ENCODE results near the gene ZBTB38. TPM values are rescaled to one million over a fixed set of nuclear protein-coding genes. Genes with fewer than 3 reads are reported as not detected.

The ZBTB38 gene
- total RNA-seq, 1 donor from 2014 or later: 21.0 TPM

GRCh38 chr3:141379250-141379966 lies 11.1 kb downstream of the ZBTB38 start:
- Mint-ChIP-seq H3K27ac (peak overlapping the region; percentile 67), H3K4me3 (no peak overlapping the region), H3K4me1 (ENCODE audit: low read depth) (peaks cover 41% of the 10 kb centered on the region), H3K9me3 (no peaks in the 10 kb centered on the region), H3K27me3 (ENCODE audit: insufficient read depth) (no peaks in the 10 kb centered on the region), H3K36me3 (ENCODE audit: low read depth) (peaks cover 3% of the 10 kb centered on the region)
- DNase-seq (ENCODE audit: low spot score): no peak
- intact Hi-C loops (cut with micrococcal nuclease): no loop called here

DNA sequence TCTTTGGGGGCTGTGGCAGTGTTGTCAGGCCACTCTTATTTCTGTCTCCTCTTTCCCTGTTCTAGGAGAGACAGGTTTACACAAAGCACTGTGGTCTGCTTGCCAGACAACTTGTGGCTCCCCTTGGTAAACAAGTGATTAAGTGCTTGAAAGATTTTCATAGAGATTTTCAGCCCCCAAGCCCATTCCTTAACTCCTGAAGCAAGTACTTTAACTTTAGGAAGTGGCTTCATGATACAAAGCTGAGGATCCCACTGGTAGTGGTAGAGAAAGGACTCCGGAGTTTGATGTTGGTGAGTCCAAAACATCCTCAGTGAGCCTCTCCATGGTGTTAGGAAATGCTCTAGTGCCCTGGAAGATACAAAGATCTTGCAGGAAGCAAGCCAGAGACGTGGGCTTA lies 12.0 kb downstream of the ZBTB38 start:
- Mint-ChIP-seq H3K4me3 (no peak overlapping the region), H3K4me1 (ENCODE audit: low read depth) (peaks cover 39% of the 10 kb centered on the region), H3K9me3 (no peaks in the 10 kb centered on the region), H3K27me3 (ENCODE audit: insufficient read depth) (no peaks in the 10 kb centered on the region), H3K27ac (no peak overlapping the region), H3K36me3 (ENCODE audit: low read depth) (peaks cover 3% of the 10 kb centered on the region)
- intact Hi-C loops (cut with micrococcal nuclease): no loop called here
- DNase-seq (ENCODE audit: low spot score): no peak

DNA sequence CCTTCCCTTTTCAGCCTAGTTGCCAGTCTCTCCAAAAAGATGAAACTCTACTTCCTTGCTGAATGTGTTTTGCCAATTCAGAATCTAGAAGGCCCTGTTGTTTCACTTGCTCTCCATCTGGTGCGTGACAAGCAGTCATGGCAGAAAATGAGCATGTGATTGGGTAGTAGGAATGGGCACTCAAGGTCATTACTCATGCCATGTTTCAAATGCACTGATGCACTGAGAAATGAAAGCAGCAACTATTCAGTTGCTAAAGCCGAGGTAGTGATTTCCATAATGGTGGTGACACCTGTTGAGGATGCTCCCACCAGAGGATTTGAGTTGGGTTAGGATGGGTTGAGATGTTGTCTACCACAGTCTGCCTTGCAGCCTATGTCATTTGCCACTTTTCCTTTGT lies 12.7 kb downstream of the ZBTB38 start:
- intact Hi-C loops (cut with micrococcal nuclease): no loop called here
- no peak for DNase-seq (ENCODE audit: low spot score)
- H3K9me3 Mint-ChIP-seq: no peaks in the 10 kb centered on the region
- no peak overlapping the region for H3K27ac Mint-ChIP-seq
- H3K4me1 Mint-ChIP-seq (ENCODE audit: low read depth): peaks cover 32% of the 10 kb centered on the region
- peaks cover 3% of the 10 kb centered on the region for H3K36me3 Mint-ChIP-seq (ENCODE audit: low read depth)
- H3K27me3 Mint-ChIP-seq (ENCODE audit: insufficient read depth): peaks cover 5% of the 10 kb centered on the region
- H3K4me3 Mint-ChIP-seq: no peak overlapping the region

- Mint-ChIP-seq H3K4me3 (no peak overlapping the region), H3K4me1 (ENCODE audit: low read depth) (peaks cover 21% of the 10 kb centered on the region), H3K9me3 (no peaks in the 10 kb centered on the region), H3K27ac (no peak overlapping the region), H3K36me3 (ENCODE audit: low read depth) (peaks cover 2% of the 10 kb centered on the region), H3K27me3 (ENCODE audit: insufficient read depth) (peaks cover 5% of the 10 kb centered on the region)
- intact Hi-C loops (cut with micrococcal nuclease): no loop called here
- DNase-seq (ENCODE audit: low spot score): no peak
Measured at GRCh38 chr3:141382571-141382970, 14.3 kb downstream of the ZBTB38 start.

DNA sequence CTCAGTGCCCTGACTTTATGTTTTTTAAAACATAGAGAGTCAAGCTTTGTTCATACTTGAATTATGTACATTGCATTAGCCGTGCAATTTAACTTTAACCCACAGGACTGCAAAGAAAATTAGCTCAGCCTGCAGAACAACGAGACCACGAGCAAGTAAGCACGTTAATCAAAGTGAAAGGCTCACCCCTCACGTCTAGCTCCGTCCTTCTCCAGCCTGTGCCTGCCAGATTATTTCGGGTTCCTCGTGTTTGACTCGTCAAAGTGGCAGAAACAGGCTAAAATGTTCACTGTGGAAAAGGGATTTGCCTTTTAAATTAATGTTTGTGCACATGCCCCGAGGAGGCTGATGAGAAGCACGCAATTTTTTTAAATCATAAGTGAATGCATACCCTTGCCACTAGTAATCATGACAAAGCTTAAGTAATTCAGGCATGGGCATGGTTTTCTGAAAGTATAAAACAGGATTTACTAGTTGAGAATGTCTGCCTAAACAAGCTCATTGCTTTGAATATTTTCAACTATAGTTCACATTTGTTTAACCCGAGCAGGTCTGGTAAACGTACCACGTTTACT lies 15.3 kb downstream of the ZBTB38 start:
- Mint-ChIP-seq H3K9me3 (no peaks in the 10 kb centered on the region), H3K4me1 (ENCODE audit: low read depth) (peaks cover 21% of the 10 kb centered on the region), H3K27ac (no peak overlapping the region), H3K36me3 (ENCODE audit: low read depth) (peaks cover 2% of the 10 kb centered on the region), H3K27me3 (ENCODE audit: insufficient read depth) (peaks cover 5% of the 10 kb centered on the region), H3K4me3 (no peak overlapping the region)
- intact Hi-C loops (cut with micrococcal nuclease): no loop called here
- DNase-seq (ENCODE audit: low spot score): no peak

GRCh38 chr3:141384157-141384556 lies 15.9 kb downstream of the ZBTB38 start:
- DNase-seq (ENCODE audit: low spot score): no peak
- no peaks in the 10 kb centered on the region for H3K9me3 Mint-ChIP-seq
- H3K27me3 Mint-ChIP-seq (ENCODE audit: insufficient read depth): peaks cover 5% of the 10 kb centered on the region
- intact Hi-C loops (cut with micrococcal nuclease): no loop called here
- H3K27ac Mint-ChIP-seq: no peak overlapping the region
- H3K4me1 Mint-ChIP-seq (ENCODE audit: low read depth): peaks cover 21% of the 10 kb centered on the region
- no peak overlapping the region for H3K4me3 Mint-ChIP-seq
- peaks cover 2% of the 10 kb centered on the region for H3K36me3 Mint-ChIP-seq (ENCODE audit: low read depth)

- intact Hi-C loops (cut with micrococcal nuclease): no loop called here
- H3K4me1 Mint-ChIP-seq (ENCODE audit: low read depth): peaks cover 22% of the 10 kb centered on the region
- H3K27ac Mint-ChIP-seq: no peak overlapping the region
Measured at GRCh38 chr3:141384575-141384974, 16.3 kb downstream of the ZBTB38 start.

GRCh38 chr3:141385406-141386125 lies 17.3 kb downstream of the ZBTB38 start:
- Mint-ChIP-seq H3K4me1 (ENCODE audit: low read depth) (peaks cover 18% of the 10 kb centered on the region), H3K27me3 (ENCODE audit: insufficient read depth) (peaks cover 9% of the 10 kb centered on the region), H3K27ac (no peak overlapping the region), H3K4me3 (no peak overlapping the region), H3K36me3 (ENCODE audit: low read depth) (peaks cover 2% of the 10 kb centered on the region), H3K9me3 (no peaks in the 10 kb centered on the region)
- no peak for DNase-seq (ENCODE audit: low spot score)
- intact Hi-C loops (cut with micrococcal nuclease): no loop called here

More at GRCh38 chr3:141384575-141384974, 16.3 kb downstream of the ZBTB38 start:
- Mint-ChIP-seq H3K27me3 (ENCODE audit: insufficient read depth) (peaks cover 9% of the 10 kb centered on the region), H3K4me3 (no peak overlapping the region), H3K9me3 (no peaks in the 10 kb centered on the region), H3K36me3 (ENCODE audit: low read depth) (peaks cover 2% of the 10 kb centered on the region)
- DNase-seq (ENCODE audit: low spot score): no peak

DNA sequence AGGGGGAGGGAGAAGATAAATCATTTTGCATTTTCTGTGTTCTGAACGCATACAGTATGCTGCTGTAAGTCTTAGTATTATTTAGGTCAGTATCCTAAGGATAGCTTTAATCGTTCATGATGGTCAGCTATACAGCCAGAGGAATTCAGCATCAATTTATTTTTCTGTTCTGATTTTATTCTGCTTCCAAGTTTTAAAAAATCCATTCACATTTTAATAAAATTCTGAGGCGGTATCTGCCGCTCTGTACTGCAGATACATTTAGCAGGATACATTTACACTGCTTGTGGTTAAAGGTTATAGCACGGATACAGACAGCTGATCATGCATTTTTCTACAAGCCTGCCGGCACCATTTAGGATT lies 17.8 kb downstream of the ZBTB38 start:
- intact Hi-C loops (cut with micrococcal nuclease): no loop called here
- peaks cover 17% of the 10 kb centered on the region for H3K4me1 Mint-ChIP-seq (ENCODE audit: low read depth)
- no peak overlapping the region for H3K4me3 Mint-ChIP-seq
- DNase-seq (ENCODE audit: low spot score): no peak
- H3K27me3 Mint-ChIP-seq (ENCODE audit: insufficient read depth): peaks cover 9% of the 10 kb centered on the region
- peaks cover 2% of the 10 kb centered on the region for H3K36me3 Mint-ChIP-seq (ENCODE audit: low read depth)
- H3K9me3 Mint-ChIP-seq: no peaks in the 10 kb centered on the region
- H3K27ac Mint-ChIP-seq: no peak overlapping the region

DNA sequence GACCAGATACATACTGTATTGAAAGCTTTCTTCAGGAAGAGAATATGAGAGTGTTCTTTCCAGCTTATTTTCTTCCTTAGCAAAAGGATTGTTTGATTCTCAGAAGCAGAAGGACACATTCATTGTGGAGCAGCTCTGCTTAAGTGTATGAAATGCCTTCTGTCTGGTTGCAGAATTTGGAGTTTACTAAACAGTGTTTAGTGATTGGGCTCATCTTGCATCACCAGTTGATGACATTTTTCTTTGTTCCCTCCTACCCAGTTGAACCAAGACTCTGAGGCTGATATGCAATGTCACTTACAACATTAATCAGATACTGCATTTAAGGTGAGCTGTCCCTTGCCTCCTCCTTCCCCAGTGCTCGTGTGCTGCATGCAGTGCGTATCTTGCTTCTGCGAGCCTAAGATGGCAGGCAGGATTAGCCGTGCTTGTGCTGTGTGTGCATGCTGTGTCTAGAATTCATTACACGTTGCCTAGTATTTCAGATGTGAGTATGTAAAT lies 18.4 kb downstream of the ZBTB38 start:
- peaks cover under 1% of the 10 kb centered on the region for H3K36me3 Mint-ChIP-seq (ENCODE audit: low read depth)
- no peak overlapping the region for H3K27ac Mint-ChIP-seq
- H3K4me3 Mint-ChIP-seq: no peak overlapping the region
- peaks cover 9% of the 10 kb centered on the region for H3K27me3 Mint-ChIP-seq (ENCODE audit: insufficient read depth)
- peaks cover 17% of the 10 kb centered on the region for H3K4me1 Mint-ChIP-seq (ENCODE audit: low read depth)
- intact Hi-C loops (cut with micrococcal nuclease): no loop called here
- H3K9me3 Mint-ChIP-seq: no peaks in the 10 kb centered on the region
- DNase-seq (ENCODE audit: low spot score): no peak

DNA sequence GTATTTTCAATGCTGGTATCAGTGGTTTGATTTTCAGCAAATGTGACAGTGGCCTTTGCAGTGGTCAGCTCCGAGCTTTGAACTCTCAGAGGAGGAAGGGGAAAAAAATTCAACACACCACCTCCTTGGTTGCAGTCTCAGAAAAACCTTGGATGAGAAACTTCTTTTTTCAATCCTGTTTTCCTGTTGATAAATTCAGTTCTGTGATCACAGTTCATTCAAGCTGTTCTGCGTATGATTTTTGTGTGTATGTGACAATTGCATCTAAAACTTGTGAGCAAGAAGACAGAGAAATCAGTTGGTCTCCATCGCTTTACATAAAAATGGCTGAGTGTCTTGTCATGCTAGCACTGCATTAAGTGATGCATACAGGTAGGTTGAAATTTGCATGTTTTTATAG lies 19.2 kb downstream of the ZBTB38 start:
- H3K9me3 Mint-ChIP-seq: no peaks in the 10 kb centered on the region
- no peak overlapping the region for H3K4me3 Mint-ChIP-seq
- DNase-seq (ENCODE audit: low spot score): no peak
- peaks cover 17% of the 10 kb centered on the region for H3K4me1 Mint-ChIP-seq (ENCODE audit: low read depth)
- intact Hi-C loops (cut with micrococcal nuclease): no loop called here
- H3K27ac Mint-ChIP-seq: no peak overlapping the region
- H3K36me3 Mint-ChIP-seq (ENCODE audit: low read depth): no peaks in the 10 kb centered on the region
- H3K27me3 Mint-ChIP-seq (ENCODE audit: insufficient read depth): peaks cover 9% of the 10 kb centered on the region

DNA sequence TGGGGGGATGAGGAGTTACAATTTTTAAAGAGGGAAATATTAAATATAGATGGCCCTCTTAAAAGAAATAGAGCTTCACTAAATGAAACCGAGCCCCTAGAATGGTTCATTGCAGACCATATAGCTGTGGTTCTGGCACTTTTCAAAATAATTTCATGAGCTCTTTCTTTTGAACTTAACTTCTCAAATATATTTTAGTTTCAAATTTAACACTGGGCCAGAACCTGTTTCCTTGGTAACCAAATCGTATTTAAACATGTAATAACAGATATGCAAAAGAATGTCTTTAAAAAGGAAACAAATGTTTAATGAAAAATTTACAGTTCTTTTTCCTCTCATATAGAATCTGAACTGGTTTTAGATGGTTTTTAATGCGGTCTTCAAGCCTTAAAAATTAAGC lies 20.1 kb downstream of the ZBTB38 start:
- Mint-ChIP-seq H3K4me1 (ENCODE audit: low read depth) (peaks cover 17% of the 10 kb centered on the region), H3K36me3 (ENCODE audit: low read depth) (no peaks in the 10 kb centered on the region), H3K27me3 (ENCODE audit: insufficient read depth) (peaks cover 9% of the 10 kb centered on the region), H3K4me3 (peak overlapping the region; percentile 12), H3K27ac (no peak overlapping the region), H3K9me3 (no peaks in the 10 kb centered on the region)
- intact Hi-C loops (cut with micrococcal nuclease): loop anchor here (2.0 kb wide), 1 partner anchor 14 kb away; no protein-coding TSS in a partner anchor
- no peak for DNase-seq (ENCODE audit: low spot score)

Measured in activated T-helper 1 cell treated with anti-CD3 and anti-CD28 coated beads, Interleukin-12 subunit alpha, Interleukin-12 subunit beta, Interleukin-2, Interleukin-4 antibody, amounts not matched to agents 30 ng/mL and 10 ng/mL and 1 ng/mL, durations not matched to agents 14 hours and 24 hours and 36 hours (primary cell).